Upper lobe of right lung (tissue), 1 donor: ENCODE results near the gene TSGA10IP. TPM values are rescaled to one million over a fixed set of nuclear protein-coding genes. Genes with fewer than 3 reads are reported as not detected.
"Not testable (repeated sequence)": the region's sequence is repeated elsewhere in the genome, so short reads cannot be mapped to it uniquely, and the experiment has no call there.

ENCODE experiments used
- ATAC-seq: fragments of 200-7000 bp; cut with Tn5 transposase; one replicate; pipeline ENCODE4 v1.9.1; 2020; ENCODE audit warnings: mild to moderate bottlenecking, moderate library complexity
- DNase-seq: peaks from one replicate; pipeline ENCODE4 v3.0.0-alpha.2; 2020
- H3K27ac ChIP-seq: fragments of 200-600 bp; one replicate; pipeline ENCODE4 v1.8.0; 2022
- H3K27me3 ChIP-seq: fragments of 200-600 bp; one replicate; pipeline ENCODE4 v1.8.0; 2022; ENCODE audit warnings: mild to moderate bottlenecking
- H3K36me3 ChIP-seq: fragments of 200-600 bp; one replicate; pipeline ENCODE4 v1.8.0; 2022
- H3K4me1 ChIP-seq: fragments of 200-600 bp; one replicate; pipeline ENCODE4 v1.8.0; 2022
- H3K4me3 ChIP-seq: fragments of 200-600 bp; one replicate; pipeline ENCODE4 v1.8.0; 2022; ENCODE audit warnings: mild to moderate bottlenecking
- H3K9me3 ChIP-seq: fragments of 200-600 bp; one replicate; pipeline ENCODE4 v1.8.0; 2022
- intact Hi-C: fragments of 100-400 bp; cut with DNase I; formaldehyde crosslinking; loops from one replicate; pipeline ENCODE4 v1.11.0; 2022
- total RNA-seq: library from RNA; stranded (reverse); fragmentation: NEBNext Ultra II Directional; extraction: Animal tissue kit (Norgen Biotek cat#: 25700); gene quantifications from one replicate; pipeline ENCODE4 v1.2.1, GENCODE V29; 2021
- TF ChIP-seq, protein P1 (sequence below): fragments of 200-600 bp; IDR thresholded peaks from one replicate; pipeline ENCODE4 v1.8.0; 2022; ENCODE audit warnings: antibody characterized with exemption
- donor health status: DM: no; HTN: yes; CAD: no; lungs with severe emphysema.

The TSGA10IP gene
- total RNA-seq, 1 donor from 2014 or later = not detected

DNA sequence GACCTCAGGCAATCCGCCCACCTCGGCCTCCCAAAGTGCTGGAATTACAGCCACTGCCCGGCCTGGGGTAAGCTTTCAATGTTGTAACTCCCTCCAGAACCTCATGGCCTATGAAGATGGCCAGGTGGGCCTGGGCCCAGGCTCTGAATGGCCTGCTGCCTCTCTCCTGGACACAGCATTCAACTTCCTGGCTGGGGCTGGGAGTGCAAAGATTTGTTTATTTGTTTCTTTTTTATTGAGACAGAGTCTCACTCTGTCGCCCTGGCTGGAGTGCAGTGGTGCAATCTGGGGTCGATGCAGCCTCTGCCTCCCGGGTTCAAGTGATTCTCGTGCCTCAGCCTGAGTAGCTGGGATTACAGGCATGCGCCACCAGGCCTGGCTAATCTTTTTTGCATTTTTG is 513 bp upstream of the TSGA10IP start:
- ATAC-seq (no peak), DNase-seq (no peak)
- H3K27me3 ChIP-seq = no peaks in the 10 kb centered on the region
- no peak overlapping the region for H3K27ac ChIP-seq
- intact Hi-C loops = no loop called here
- H3K4me1 ChIP-seq = no peaks in the 10 kb centered on the region
- TF ChIP-seq, protein P1, sequence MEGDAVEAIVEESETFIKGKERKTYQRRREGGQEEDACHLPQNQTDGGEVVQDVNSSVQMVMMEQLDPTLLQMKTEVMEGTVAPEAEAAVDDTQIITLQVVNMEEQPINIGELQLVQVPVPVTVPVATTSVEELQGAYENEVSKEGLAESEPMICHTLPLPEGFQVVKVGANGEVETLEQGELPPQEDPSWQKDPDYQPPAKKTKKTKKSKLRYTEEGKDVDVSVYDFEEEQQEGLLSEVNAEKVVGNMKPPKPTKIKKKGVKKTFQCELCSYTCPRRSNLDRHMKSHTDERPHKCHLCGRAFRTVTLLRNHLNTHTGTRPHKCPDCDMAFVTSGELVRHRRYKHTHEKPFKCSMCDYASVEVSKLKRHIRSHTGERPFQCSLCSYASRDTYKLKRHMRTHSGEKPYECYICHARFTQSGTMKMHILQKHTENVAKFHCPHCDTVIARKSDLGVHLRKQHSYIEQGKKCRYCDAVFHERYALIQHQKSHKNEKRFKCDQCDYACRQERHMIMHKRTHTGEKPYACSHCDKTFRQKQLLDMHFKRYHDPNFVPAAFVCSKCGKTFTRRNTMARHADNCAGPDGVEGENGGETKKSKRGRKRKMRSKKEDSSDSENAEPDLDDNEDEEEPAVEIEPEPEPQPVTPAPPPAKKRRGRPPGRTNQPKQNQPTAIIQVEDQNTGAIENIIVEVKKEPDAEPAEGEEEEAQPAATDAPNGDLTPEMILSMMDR = no peak
- H3K4me3 ChIP-seq = no peak overlapping the region
- H3K36me3 ChIP-seq = no peaks in the 10 kb centered on the region
- no peaks in the 10 kb centered on the region for H3K9me3 ChIP-seq

DNA sequence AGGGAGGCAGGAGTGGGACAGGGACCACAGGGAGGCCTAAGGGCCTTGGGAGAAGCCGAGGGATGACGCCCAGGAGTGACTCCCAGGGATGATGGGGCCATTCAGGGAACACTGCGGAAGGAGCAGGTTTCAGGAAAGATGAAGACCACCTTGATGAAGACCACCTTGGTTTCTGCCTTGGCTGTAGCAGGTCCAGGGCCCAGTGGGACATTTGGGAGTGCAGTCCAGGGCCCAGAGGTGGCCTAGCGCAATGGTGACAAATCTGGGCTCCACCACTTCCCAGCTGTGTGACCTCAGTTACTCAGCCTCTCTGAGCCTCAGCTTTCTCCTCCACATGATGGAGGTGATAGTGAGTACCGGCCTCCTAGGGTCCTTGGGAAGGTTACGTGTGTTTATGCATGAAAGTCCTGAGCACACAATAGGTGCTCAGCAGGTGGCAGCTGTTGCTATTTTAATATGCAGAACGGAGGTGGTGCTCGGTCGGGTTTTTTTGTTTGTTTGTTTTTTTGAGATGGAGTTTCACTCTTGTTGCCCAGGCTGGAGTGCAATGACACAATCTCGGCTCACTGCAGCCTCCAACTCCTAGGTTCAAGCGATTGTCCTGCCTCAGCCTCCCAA is 770 bp downstream of the TSGA10IP start:
- Histone ChIP-seq H3K4me1 (no peaks in the 10 kb centered on the region), H3K9me3 (no peaks in the 10 kb centered on the region), H3K27me3 (no peaks in the 10 kb centered on the region), H3K36me3 (no peaks in the 10 kb centered on the region), H3K4me3 (no peak overlapping the region), H3K27ac (no peak overlapping the region)
- intact Hi-C loops = no loop called here
- no peak for ATAC-seq
- TF ChIP-seq, protein P1 = no peak
- no peak for DNase-seq

DNA sequence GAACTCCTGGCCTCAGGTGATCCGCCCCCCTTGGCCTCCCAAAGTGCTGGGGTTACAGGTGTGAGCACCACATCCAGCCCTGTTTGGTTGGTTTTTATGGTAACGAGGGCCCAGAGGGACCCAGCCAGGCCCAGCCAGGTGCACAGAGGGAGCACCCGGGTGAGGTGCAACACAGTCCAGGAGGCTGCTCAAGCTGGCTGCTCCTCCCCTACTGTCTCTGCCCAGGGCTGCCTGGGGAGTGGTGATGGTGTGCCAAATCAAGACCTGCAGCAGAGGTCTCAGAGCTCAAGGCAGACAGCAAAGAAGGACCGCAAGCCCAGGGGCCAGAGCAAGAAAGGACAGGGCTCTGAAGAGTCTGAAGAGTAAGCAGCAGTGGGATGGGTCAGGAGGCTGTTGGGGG is 1.4 kb downstream of the TSGA10IP start:
- H3K9me3 ChIP-seq = no peaks in the 10 kb centered on the region
- intact Hi-C loops = no loop called here
- no peaks in the 10 kb centered on the region for H3K36me3 ChIP-seq
- H3K4me1 ChIP-seq = no peaks in the 10 kb centered on the region
- TF ChIP-seq, protein P1 = no peak
- H3K27me3 ChIP-seq = no peaks in the 10 kb centered on the region
- DNase-seq = no peak
- ATAC-seq = peak; percentile 10
- H3K4me3 ChIP-seq = no peak overlapping the region
- H3K27ac ChIP-seq = no peak overlapping the region

DNA sequence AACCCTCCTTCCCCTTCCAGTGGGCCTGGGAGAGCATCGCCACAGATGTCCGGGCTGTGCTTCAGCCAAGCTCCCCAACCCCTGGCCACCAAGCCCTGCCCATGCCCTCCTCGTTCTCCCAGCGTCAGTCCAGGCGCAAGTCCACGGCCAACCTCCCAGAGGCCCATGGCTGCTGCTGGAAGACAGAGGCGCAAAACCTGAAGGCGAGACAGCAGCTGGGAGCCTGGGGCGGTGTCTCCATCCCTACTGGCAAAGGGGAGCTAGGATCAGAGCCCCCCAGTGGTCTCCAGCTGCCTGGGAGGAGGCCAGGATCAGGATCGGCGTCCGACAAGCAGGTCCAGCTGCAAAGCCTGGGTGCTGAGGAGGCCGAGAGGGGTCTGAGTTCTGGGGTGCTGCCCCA is 1.9 kb downstream of the TSGA10IP start:
- ATAC-seq (no peak), DNase-seq (no peak)
- Histone ChIP-seq H3K27ac (no peak overlapping the region), H3K4me1 (no peaks in the 10 kb centered on the region), H3K27me3 (no peaks in the 10 kb centered on the region), H3K9me3 (no peaks in the 10 kb centered on the region), H3K4me3 (no peak overlapping the region), H3K36me3 (no peaks in the 10 kb centered on the region)
- TF ChIP-seq, protein P1 = no peak
- intact Hi-C loops = no loop called here

DNA sequence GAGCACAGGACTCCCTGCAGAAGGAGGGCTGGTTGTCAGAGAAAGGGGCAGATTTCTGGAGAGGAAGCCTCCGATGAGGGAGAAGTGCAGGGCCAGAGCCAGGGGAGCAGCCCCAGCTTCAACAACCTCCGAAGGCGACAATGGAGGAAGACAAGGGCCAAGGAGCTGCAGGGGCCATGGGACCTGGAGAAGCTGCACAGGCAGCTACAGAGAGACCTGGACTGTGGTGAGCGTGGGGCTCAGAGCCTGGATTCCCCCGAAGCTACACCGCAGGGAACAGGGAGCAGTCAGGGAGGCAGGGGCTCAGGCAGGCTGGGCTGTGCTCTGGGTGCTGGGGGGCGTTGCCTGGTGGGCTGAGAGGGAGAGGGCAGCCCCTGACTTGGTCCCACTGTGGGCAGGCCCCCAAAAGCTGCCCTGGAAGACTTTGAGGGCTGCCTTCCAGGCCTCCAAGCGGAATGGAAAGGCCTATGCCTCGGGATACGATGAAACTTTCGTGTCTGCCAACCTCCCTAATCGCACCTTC is 2.4 kb downstream of the TSGA10IP start:
- Histone ChIP-seq H3K4me3 (no peak overlapping the region), H3K36me3 (no peaks in the 10 kb centered on the region), H3K27me3 (no peaks in the 10 kb centered on the region), H3K4me1 (no peaks in the 10 kb centered on the region), H3K9me3 (no peaks in the 10 kb centered on the region), H3K27ac (no peak overlapping the region)
- TF ChIP-seq, protein P1 = no peak
- ATAC-seq (peak; percentile 31), DNase-seq (no peak)
- intact Hi-C loops = no loop called here

DNA sequence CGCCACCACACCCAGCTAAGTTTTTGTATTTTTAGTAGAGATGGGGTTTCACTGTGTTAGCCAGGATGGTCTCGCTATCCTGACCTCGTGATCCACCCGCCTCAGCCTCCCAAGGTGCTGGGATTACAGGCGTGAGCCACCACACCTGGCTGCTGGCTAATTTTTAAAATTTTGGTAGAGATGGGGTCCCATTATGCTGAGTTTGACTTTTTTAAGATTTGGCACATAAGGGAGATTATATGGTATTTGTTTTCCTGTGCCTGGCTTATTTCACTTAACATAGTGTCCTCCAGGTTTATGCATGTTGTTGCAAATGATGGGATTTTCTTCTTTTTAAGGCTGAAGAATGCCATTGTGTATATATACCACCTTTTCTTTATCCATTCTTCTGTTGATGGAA is 5.4 kb downstream of the TSGA10IP start:
- H3K9me3 ChIP-seq, ATAC-seq, H3K36me3 ChIP-seq, H3K4me3 ChIP-seq, H3K4me1 ChIP-seq, DNase-seq, intact Hi-C loops, H3K27ac ChIP-seq, H3K27me3 ChIP-seq: not testable (repeated sequence)

DNA sequence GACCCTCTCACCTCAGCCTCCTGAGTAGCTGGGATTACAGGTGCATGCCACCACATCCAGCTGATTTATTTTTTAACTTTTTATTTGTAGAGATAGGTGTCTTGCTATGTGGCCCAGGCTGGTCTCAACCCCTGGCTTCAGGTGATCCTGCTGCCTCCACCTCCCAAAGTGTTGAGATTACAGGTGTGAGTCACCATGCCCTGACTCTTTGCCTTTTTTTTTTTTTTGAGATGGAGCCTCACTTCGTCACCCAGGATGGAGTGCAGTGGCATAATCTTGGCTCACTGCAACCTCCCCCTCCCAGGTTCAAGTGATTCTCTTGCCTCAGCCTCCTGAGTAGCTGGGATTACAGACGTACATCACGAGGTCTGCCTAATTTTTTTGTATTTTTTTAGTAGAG is 6.4 kb downstream of the TSGA10IP start:
- ATAC-seq, intact Hi-C loops, DNase-seq, H3K27ac ChIP-seq, H3K9me3 ChIP-seq, H3K27me3 ChIP-seq, H3K4me1 ChIP-seq, H3K4me3 ChIP-seq, H3K36me3 ChIP-seq: not testable (repeated sequence)
